Measurements from ENCODE around the gene MRPL49.

DNA sequence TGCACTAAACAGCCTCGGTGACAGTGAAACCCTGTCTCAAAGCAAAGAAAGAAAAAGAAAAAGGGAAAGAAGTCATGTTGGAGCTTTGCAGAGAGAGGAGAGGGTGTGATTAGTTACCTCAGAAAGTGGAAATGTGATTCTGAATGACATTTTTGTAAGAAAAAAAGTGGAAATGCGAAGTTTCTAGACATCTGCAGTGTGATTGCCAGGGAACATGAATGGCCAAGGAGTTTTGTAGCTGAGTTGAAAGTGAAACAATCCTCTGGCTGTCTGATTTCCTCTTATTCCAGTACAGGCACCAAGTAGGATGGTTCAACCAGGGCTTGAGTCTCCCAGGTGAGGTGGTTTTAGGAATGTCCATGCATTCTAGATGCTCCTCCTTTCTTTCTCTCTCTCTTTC lies 30.0 kb downstream of the MRPL49 start:
- TF ChIP-seq, protein P1, sequence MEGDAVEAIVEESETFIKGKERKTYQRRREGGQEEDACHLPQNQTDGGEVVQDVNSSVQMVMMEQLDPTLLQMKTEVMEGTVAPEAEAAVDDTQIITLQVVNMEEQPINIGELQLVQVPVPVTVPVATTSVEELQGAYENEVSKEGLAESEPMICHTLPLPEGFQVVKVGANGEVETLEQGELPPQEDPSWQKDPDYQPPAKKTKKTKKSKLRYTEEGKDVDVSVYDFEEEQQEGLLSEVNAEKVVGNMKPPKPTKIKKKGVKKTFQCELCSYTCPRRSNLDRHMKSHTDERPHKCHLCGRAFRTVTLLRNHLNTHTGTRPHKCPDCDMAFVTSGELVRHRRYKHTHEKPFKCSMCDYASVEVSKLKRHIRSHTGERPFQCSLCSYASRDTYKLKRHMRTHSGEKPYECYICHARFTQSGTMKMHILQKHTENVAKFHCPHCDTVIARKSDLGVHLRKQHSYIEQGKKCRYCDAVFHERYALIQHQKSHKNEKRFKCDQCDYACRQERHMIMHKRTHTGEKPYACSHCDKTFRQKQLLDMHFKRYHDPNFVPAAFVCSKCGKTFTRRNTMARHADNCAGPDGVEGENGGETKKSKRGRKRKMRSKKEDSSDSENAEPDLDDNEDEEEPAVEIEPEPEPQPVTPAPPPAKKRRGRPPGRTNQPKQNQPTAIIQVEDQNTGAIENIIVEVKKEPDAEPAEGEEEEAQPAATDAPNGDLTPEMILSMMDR (IDR thresholded peaks at IDR 0.05): no peak
- no peak for TF ChIP-seq EZH2phosphoT487 (IDR thresholded peaks at IDR 0.05)
- no peak for TF ChIP-seq EZH2 (IDR thresholded peaks at IDR 0.05)
